Measurements from ENCODE around the gene PXK. TPM values are rescaled to one million over a fixed set of nuclear protein-coding genes. Genes with fewer than 3 reads are reported as not detected.
A peak's percentile ranks its signal among the peaks of the same experiment; 100 is the strongest.

PXK gene
- total and polyA plus RNA-seq, 4 donors = 6.0 to 15.9 (median 12.6) TPM

GRCh38 chr3:58299075-58299474 is 33.6 kb upstream of the PXK start:
- Histone ChIP-seq H3K36me3 (ENCODE audit: control insufficient read depth in 4 of 4, insufficient read depth in 3 of 4, low read depth in 1 of 4, low read length in 3 of 4) (no peaks in the 10 kb centered on the region), H3K27ac (ENCODE audit: low read depth in 1 of 2, low read length in 2 of 2) (no peak overlapping the region), H3K9ac (ENCODE audit: low read depth in 1 of 2, low read length in 2 of 2) (no peak overlapping the region), H3K4me1 (ENCODE audit: control insufficient read depth in 4 of 4, insufficient read depth in 4 of 4, low read length in 3 of 4) (peaks cover 0 to 16% (median 4%) of the 10 kb centered on the region in 4 donors), H3K4me3 (ENCODE audit: low read depth in 1 of 3, low read length in 3 of 3) (no peak overlapping the region), H3K9me3 (ENCODE audit: control insufficient read depth in 4 of 4, low read length in 3 of 4) (no peaks in the 10 kb centered on the region), H3K27me3 (ENCODE audit: control insufficient read depth in 4 of 4, insufficient read depth in 4 of 4, low read length in 3 of 4) (no peaks in the 10 kb centered on the region)
- 58% methylated on average over 2 of the region's 2 CpGs for WGBS
- DNase-seq (ENCODE audit: low spot score) = no peak
- no peak for TF ChIP-seq MAX (IDR thresholded peaks at IDR 0.05)
- no peak for TF ChIP-seq NR2F2 (IDR thresholded peaks at IDR 0.05)
- no peak for TF ChIP-seq FOXA1 (IDR thresholded peaks at IDR 0.05)
- no peak for TF ChIP-seq JUND (IDR thresholded peaks at IDR 0.05)
- no peak for TF ChIP-seq EGR1 (IDR thresholded peaks at IDR 0.05; ENCODE audit: low read depth in 2 of 2)
- TF ChIP-seq, protein P1, sequence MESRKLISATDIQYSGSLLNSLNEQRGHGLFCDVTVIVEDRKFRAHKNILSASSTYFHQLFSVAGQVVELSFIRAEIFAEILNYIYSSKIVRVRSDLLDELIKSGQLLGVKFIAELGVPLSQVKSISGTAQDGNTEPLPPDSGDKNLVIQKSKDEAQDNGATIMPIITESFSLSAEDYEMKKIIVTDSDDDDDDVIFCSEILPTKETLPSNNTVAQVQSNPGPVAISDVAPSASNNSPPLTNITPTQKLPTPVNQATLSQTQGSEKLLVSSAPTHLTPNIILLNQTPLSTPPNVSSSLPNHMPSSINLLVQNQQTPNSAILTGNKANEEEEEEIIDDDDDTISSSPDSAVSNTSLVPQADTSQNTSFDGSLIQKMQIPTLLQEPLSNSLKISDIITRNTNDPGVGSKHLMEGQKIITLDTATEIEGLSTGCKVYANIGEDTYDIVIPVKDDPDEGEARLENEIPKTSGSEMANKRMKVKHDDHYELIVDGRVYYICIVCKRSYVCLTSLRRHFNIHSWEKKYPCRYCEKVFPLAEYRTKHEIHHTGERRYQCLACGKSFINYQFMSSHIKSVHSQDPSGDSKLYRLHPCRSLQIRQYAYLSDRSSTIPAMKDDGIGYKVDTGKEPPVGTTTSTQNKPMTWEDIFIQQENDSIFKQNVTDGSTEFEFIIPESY (IDR thresholded peaks at IDR 0.05) = no peak
- no peak for TF ChIP-seq YY1 (IDR thresholded peaks at IDR 0.05)
- TF ChIP-seq RAD21 (IDR thresholded peaks at IDR 0.05) = peak in 1 of 2 donors; percentile 9
- TF ChIP-seq RXRA (IDR thresholded peaks at IDR 0.05) = no peak

DNA sequence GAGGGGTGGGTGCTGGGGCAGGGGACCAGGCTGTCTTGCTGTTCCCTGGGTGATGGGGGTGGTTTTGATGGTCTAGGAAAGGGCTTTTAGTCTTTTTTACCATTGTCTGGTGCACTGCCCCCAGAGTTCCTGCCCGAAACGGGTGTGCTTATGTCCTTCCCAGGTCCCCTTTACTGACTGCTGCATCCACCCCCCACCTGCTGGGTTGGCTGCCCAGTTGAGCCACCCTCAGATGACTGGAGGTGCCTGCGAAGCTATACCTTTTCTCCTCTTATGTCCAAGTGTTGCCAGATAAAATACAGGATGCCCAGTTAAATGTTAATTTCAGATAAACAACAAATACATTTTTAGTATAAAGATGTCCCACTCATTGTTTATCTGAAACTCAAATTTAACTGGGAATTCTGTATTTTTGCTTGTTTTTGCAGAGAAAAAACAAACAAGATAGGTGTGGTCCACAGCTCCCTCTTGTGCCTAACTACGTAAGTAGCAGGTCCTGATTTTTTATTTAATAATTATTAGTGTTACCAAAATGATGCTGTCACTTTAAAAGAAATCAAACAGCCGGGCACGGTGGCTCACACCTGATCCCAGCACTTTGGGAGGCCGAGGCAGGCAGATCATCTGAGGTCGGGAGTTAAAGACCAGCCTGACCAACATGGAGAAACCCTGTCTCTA is 32.7 kb upstream of the PXK start:
- H3K4me1 ChIP-seq (ENCODE audit: control insufficient read depth in 4 of 4, insufficient read depth in 4 of 4, low read length in 3 of 4) = peaks cover 0 to 16% (median 4%) of the 10 kb centered on the region in 4 donors
- H3K9ac ChIP-seq (ENCODE audit: low read depth in 1 of 2, low read length in 2 of 2) = no peak overlapping the region
- H3K27ac ChIP-seq (ENCODE audit: low read depth in 1 of 2, low read length in 2 of 2) = no peak overlapping the region
- no peaks in the 10 kb centered on the region for H3K27me3 ChIP-seq (ENCODE audit: control insufficient read depth in 4 of 4, insufficient read depth in 4 of 4, low read length in 3 of 4)
- DNase-seq (ENCODE audit: low spot score) = no peak
- no peaks in the 10 kb centered on the region for H3K9me3 ChIP-seq (ENCODE audit: control insufficient read depth in 4 of 4, low read length in 3 of 4)
- H3K4me3 ChIP-seq (ENCODE audit: low read depth in 1 of 3, low read length in 3 of 3) = no peak overlapping the region
- no peaks in the 10 kb centered on the region for H3K36me3 ChIP-seq (ENCODE audit: control insufficient read depth in 4 of 4, insufficient read depth in 3 of 4, low read depth in 1 of 4, low read length in 3 of 4)
- TF ChIP-seq HNF4A (conservative IDR thresholded peaks at IDR 0.05) (no peak), SP1 (IDR thresholded peaks at IDR 0.05) (no peak), ATF3 (IDR thresholded peaks at IDR 0.05) (no peak), RAD21 (IDR thresholded peaks at IDR 0.05) (peak; percentile 87 to 88), FOXA1 (IDR thresholded peaks at IDR 0.05) (no peak), JUND (IDR thresholded peaks at IDR 0.05) (no peak), EGR1 (IDR thresholded peaks at IDR 0.05; ENCODE audit: low read depth in 2 of 2) (no peak), TAF1 (conservative IDR thresholded peaks at IDR 0.05) (no peak), FOXA2 (IDR thresholded peaks at IDR 0.05) (no peak), MAX (IDR thresholded peaks at IDR 0.05) (no peak), RXRA (IDR thresholded peaks at IDR 0.05) (no peak), NR2F2 (IDR thresholded peaks at IDR 0.05) (no peak), YY1 (IDR thresholded peaks at IDR 0.05) (no peak), HNF4G (IDR thresholded peaks at IDR 0.05) (no peak), CTCF (IDR thresholded peaks at IDR 0.05; ENCODE audit: low read depth, low read length, missing input control) (peak; percentile 67), GABPA (IDR thresholded peaks at IDR 0.05 in 1 of 2, conservative IDR thresholded peaks at IDR 0.05 in 1 of 2) (no peak)
- TF ChIP-seq, protein P1 (IDR thresholded peaks at IDR 0.05) = no peak
- TF ChIP-seq, protein P2, sequence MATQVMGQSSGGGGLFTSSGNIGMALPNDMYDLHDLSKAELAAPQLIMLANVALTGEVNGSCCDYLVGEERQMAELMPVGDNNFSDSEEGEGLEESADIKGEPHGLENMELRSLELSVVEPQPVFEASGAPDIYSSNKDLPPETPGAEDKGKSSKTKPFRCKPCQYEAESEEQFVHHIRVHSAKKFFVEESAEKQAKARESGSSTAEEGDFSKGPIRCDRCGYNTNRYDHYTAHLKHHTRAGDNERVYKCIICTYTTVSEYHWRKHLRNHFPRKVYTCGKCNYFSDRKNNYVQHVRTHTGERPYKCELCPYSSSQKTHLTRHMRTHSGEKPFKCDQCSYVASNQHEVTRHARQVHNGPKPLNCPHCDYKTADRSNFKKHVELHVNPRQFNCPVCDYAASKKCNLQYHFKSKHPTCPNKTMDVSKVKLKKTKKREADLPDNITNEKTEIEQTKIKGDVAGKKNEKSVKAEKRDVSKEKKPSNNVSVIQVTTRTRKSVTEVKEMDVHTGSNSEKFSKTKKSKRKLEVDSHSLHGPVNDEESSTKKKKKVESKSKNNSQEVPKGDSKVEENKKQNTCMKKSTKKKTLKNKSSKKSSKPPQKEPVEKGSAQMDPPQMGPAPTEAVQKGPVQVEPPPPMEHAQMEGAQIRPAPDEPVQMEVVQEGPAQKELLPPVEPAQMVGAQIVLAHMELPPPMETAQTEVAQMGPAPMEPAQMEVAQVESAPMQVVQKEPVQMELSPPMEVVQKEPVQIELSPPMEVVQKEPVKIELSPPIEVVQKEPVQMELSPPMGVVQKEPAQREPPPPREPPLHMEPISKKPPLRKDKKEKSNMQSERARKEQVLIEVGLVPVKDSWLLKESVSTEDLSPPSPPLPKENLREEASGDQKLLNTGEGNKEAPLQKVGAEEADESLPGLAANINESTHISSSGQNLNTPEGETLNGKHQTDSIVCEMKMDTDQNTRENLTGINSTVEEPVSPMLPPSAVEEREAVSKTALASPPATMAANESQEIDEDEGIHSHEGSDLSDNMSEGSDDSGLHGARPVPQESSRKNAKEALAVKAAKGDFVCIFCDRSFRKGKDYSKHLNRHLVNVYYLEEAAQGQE (IDR thresholded peaks at IDR 0.05) = no peak
- 18% methylated on average over 8 of the region's 8 CpGs for WGBS
